ENCODE measurements around the gene SHROOM3. TPM values are rescaled to one million over a fixed set of nuclear protein-coding genes. Genes with fewer than 3 reads are reported as not detected.

The SHROOM3 gene
- total and polyA plus RNA-seq, 2 of the 13 experiments (the other 11 are each of a cell fraction or from before 2014, with no cell fraction given), result 0.01 TPM; not detected in 1

GRCh38 chr4:76779740-76780459 lies 344.9 kb downstream of the SHROOM3 start:
- in situ Hi-C loops (cut with HindIII; ENCODE audit: extremely low pct_ligation_motif_present, low pct_unique_long_range_greater_than_20kb) (no loop called here), intact Hi-C loops (cut with micrococcal nuclease; ENCODE audit: unreplicated experiment) (no loop called here)
- ATAC-seq (no peak), DNase-seq (ENCODE audit: low spot score) (no peak), FAIRE-seq (no peak)
- POLR2A ChIA-PET, result no interaction called here
- TF ChIP-seq CEBPB (IDR thresholded peaks at IDR 0.05; ENCODE audit: borderline replicate concordance, low read depth, low read length), result peak; percentile 29; the same call in 1 of the 2 replicates
- peak; percentile 43; the same call in 1 of the 2 replicates for TF ChIP-seq ATF7 (IDR thresholded peaks at IDR 0.05)
- TF ChIP-seq ATF7 (CRISPR knock-in tag; IDR thresholded peaks at IDR 0.05), result no peak
- TF ChIP-seq ZNF232 (CRISPR knock-in tag; IDR thresholded peaks at IDR 0.05; ENCODE audit: borderline replicate concordance), result no peak
- Histone ChIP-seq H3K79me2 (ENCODE audit: insufficient read depth, low read length) (no peaks in the 10 kb centered on the region), H3K9me3 (ENCODE audit: low read length) (no peaks in the 10 kb centered on the region), H3K4me3 (replicated peaks in 1 of 3; ENCODE audit: insufficient read depth in 1 of 3, low read depth in 2 of 3, low read length in 3 of 3) (no peak overlapping the region), H3K27ac (ENCODE audit: extremely low read length, insufficient read depth, low read length) (no peak overlapping the region), H3K27me3 (ENCODE audit: control insufficient read depth in 1 of 2, insufficient read depth in 2 of 2, low read length in 2 of 2) (no peaks in the 10 kb centered on the region), H3K9ac (ENCODE audit: insufficient read depth, low read depth, low read length) (no peak overlapping the region), H2AFZ (ENCODE audit: low read length) (no peak overlapping the region), H3K4me1 (ENCODE audit: insufficient read depth, low read length) (peaks cover 30% of the 10 kb centered on the region), H4K20me1 (ENCODE audit: insufficient read depth, low read length) (no peaks in the 10 kb centered on the region), H3K36me3 (replicated peaks in 1 of 2; ENCODE audit: control insufficient read depth in 1 of 2, insufficient read depth in 2 of 2, low read length in 2 of 2) (no peaks in the 10 kb centered on the region), H3K4me2 (ENCODE audit: low read depth, low read length) (no peak overlapping the region)
- CTCF ChIA-PET (ENCODE audit: low intra/inter-chr PET ratio, low total read pairs), result no interaction called here
- no TSS peak for BruUV-seq (replicated peaks)
- WGBS (ENCODE audit: low lambda C conversion rate), result 67% methylated on average over 9 of the region's 9 CpGs

GRCh38 chr4:76780781-76781697 lies 346.0 kb downstream of the SHROOM3 start:
- in situ Hi-C loops (cut with HindIII; ENCODE audit: extremely low pct_ligation_motif_present, low pct_unique_long_range_greater_than_20kb), result no loop called here
- CTCF ChIA-PET (ENCODE audit: low intra/inter-chr PET ratio, low total read pairs), result no interaction called here
- no peak overlapping the region for H3K4me3 ChIP-seq (replicated peaks in 1 of 3; ENCODE audit: insufficient read depth in 1 of 3, low read depth in 2 of 3, low read length in 3 of 3)

More at GRCh38 chr4:76780781-76781697, 346.0 kb downstream of the SHROOM3 start:
- no peak overlapping the region for H3K9ac ChIP-seq (ENCODE audit: insufficient read depth, low read depth, low read length)
- DNase-seq (ENCODE audit: low spot score) (no peak), FAIRE-seq (no peak), ATAC-seq (no peak)
- POLR2A ChIA-PET, result no interaction called here
- intact Hi-C loops (cut with micrococcal nuclease; ENCODE audit: unreplicated experiment), result no loop called here
- no peak overlapping the region for H3K4me2 ChIP-seq (ENCODE audit: low read depth, low read length)
- H3K27me3 ChIP-seq (ENCODE audit: control insufficient read depth in 1 of 2, insufficient read depth in 2 of 2, low read length in 2 of 2), result no peaks in the 10 kb centered on the region
- no peaks in the 10 kb centered on the region for H3K9me3 ChIP-seq (ENCODE audit: low read length)
- H3K27ac ChIP-seq (ENCODE audit: extremely low read length, insufficient read depth, low read length), result no peak overlapping the region
- 95% methylated on average over 7 of the region's 7 CpGs for WGBS (ENCODE audit: low lambda C conversion rate)
- H2AFZ ChIP-seq (ENCODE audit: low read length), result no peak overlapping the region
- BruUV-seq (replicated peaks), result no TSS peak
- H3K4me1 ChIP-seq (ENCODE audit: insufficient read depth, low read length), result peaks cover 30% of the 10 kb centered on the region
- H4K20me1 ChIP-seq (ENCODE audit: insufficient read depth, low read length), result no peaks in the 10 kb centered on the region
- H3K36me3 ChIP-seq (replicated peaks in 1 of 2; ENCODE audit: control insufficient read depth in 1 of 2, insufficient read depth in 2 of 2, low read length in 2 of 2), result no peaks in the 10 kb centered on the region
- no peak for TF ChIP-seq HBP1 (CRISPR knock-in tag; IDR thresholded peaks at IDR 0.05; ENCODE audit: low read depth)
- TF ChIP-seq ZNF143 (CRISPR knock-in tag; IDR thresholded peaks at IDR 0.05), result no peak
- TF ChIP-seq PHF20 (CRISPR knock-in tag; IDR thresholded peaks at IDR 0.05), result no peak
- TF ChIP-seq ZNF136 (CRISPR knock-in tag; IDR thresholded peaks at IDR 0.05; ENCODE audit: low read depth), result no peak
- TF ChIP-seq SNAI1 (CRISPR knock-in tag; IDR thresholded peaks at IDR 0.05; ENCODE audit: borderline replicate concordance), result no peak
- TF ChIP-seq ZMAT5 (CRISPR knock-in tag; IDR thresholded peaks at IDR 0.05; ENCODE audit: borderline replicate concordance, low read depth), result no peak
- H3K79me2 ChIP-seq (ENCODE audit: insufficient read depth, low read length), result no peaks in the 10 kb centered on the region

Data from HepG2 (cell line).